ENCODE results near the gene NDUFV1. TPM values are rescaled to one million over a fixed set of nuclear protein-coding genes. Genes with fewer than 3 reads are reported as not detected.
"Not testable (repeated sequence)": the region's sequence is repeated elsewhere in the genome, so short reads cannot be mapped to it uniquely, and the experiment has no call there.

NDUFV1 gene
- total RNA-seq, 2 experiments from 2014 or later = 279 to 287 TPM

GRCh38 chr11:67648140-67648795 is 41.5 kb downstream of the NDUFV1 start:
- peaks cover 4% of the 10 kb centered on the region for H3K27me3 Mint-ChIP-seq
- H3K4me1 Mint-ChIP-seq (ENCODE audit: low read depth) = peaks cover 27% of the 10 kb centered on the region
- peak; percentile 68 for DNase-seq
- ChIA-PET CTCF (interaction anchor here (1.1 to 7.7 kb wide), 4 partner anchors 9 to 19 kb away, joined by 3 to 56 read pairs (median 20); partner anchors contain the start of gene NUDT8), POLR2A (interaction anchor here (0.9 kb wide), 1 partner anchor 18 kb away, joined by 4 read pairs; the partner anchor contains the start of gene NUDT8)
- intact Hi-C loops (cut with micrococcal nuclease) = no loop called here
- H3K4me3 Mint-ChIP-seq = no peak overlapping the region
- H3K36me3 Mint-ChIP-seq = no peaks in the 10 kb centered on the region
- H3K9me3 Mint-ChIP-seq = peaks cover 2% of the 10 kb centered on the region
- no peak overlapping the region for H3K27ac Mint-ChIP-seq

DNA sequence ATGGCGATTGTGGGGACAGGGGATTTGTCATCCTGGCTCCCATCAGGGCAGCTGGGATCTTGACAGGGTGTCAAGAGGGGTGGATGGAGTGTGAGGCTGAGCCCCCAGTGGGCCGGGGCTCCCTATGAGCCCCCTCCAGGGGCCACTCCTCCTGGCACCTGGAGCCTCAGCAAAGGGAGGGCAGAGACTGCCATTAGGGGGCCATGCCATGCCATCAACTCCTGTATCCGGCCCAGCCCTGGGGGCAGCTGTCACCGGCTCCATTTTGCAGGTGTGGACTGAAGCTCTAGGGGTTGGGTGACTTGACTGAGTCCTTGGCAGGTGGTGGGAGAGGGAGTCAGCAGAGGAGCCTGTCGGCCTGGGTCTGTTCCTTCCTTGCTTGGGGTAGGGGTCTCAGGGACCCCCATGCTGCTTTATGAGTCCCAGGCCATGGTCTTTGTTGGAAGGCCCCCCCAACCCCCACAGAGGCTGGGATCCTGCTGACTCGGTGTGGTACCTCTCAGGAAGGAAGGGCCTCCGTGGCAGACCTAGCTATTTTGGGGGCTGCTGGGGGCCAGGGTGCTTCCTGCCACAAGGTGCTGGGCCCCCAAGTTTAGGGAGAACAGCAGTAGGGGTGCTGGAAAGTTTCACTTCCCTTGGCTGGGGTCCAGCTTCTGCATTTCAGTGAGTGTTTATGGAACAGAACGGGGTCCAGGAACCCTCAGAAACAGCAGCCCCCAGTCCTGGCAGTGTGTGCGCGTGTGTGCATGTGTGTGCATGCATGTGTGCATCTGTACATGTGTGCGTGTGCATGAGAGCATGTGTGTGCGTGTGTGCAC is 42.3 kb downstream of the NDUFV1 start:
- intact Hi-C loops (cut with micrococcal nuclease) = no loop called here
- Mint-ChIP-seq H3K27ac (no peak overlapping the region), H3K4me1 (ENCODE audit: low read depth) (peaks cover 27% of the 10 kb centered on the region), H3K27me3 (peaks cover 4% of the 10 kb centered on the region), H3K36me3 (no peaks in the 10 kb centered on the region), H3K4me3 (no peak overlapping the region), H3K9me3 (peaks cover 1% of the 10 kb centered on the region)
- DNase-seq = no peak
- POLR2A ChIA-PET = interaction anchor here (0.9 kb wide), 1 partner anchor 19 kb away, joined by 4 read pairs; the partner anchor contains the start of gene NUDT8
- CTCF ChIA-PET = interaction anchor here (1.1 to 7.7 kb wide), 4 partner anchors 10 to 19 kb away, joined by 3 to 56 read pairs (median 20); partner anchors contain the start of gene NUDT8

- H3K27me3 Mint-ChIP-seq = peaks cover 4% of the 10 kb centered on the region
- peak overlapping the region; percentile 85 for H3K27ac Mint-ChIP-seq
- H3K9me3 Mint-ChIP-seq = no peaks in the 10 kb centered on the region
- ChIA-PET CTCF (interaction anchor here (0.8 to 7.7 kb wide), 4 partner anchors 9 to 20 kb away, joined by 3 to 56 read pairs (median 18); partner anchors contain the start of gene NUDT8), POLR2A (interaction anchor here (1.3 kb wide), 1 partner anchor 20 kb away, joined by 3 read pairs; the partner anchor contains the start of gene NUDT8)
- peak overlapping the region; percentile 87 for H3K4me3 Mint-ChIP-seq
- no peak for DNase-seq
- no peaks in the 10 kb centered on the region for H3K36me3 Mint-ChIP-seq
- peaks cover 27% of the 10 kb centered on the region for H3K4me1 Mint-ChIP-seq (ENCODE audit: low read depth)
- intact Hi-C loops (cut with micrococcal nuclease) = no loop called here
Observed at GRCh38 chr11:67649634-67650510, 43.1 kb downstream of the NDUFV1 start.

DNA sequence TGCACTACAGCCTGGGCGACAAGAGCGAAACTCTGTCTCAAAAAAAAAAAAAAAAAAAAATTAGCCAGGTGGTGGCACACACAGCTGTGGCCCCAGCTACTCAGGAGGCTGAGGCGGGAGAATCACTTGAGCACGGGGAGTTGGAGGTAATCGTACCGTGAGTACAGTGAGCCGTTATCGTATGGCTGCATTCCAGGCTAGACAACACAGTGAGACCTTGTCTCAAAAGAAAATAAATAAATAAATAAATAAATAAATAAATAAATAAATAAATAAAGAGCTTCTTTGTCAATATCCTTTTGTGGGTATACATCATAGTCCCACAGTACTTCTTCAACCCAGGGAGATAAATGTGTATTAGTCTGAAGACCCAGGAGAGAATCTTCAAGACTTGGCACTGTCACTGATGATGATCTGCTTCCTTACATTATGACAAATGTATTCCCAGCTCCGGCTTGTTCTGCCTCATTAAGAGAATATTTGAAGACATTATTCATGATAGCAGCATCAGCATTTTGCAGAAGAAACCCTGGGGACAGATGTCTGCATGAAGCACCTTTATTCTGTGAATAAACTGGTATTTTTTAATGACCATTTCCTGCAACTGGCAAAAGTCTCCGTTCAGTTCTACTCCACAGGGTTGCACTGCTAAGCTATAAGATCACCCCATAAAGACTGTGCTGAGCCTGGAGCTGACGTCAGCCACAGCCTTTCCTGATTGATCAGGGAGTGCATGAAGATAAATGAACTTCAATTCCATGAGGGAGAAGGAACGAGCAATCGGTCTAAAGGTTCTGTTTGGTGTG is 45.4 kb downstream of the NDUFV1 start:
- H3K4me1 Mint-ChIP-seq (ENCODE audit: low read depth) = peaks cover 20% of the 10 kb centered on the region
- H3K27ac Mint-ChIP-seq = no peak overlapping the region
- no peak overlapping the region for H3K4me3 Mint-ChIP-seq
- H3K27me3 Mint-ChIP-seq = no peaks in the 10 kb centered on the region
- no peak for DNase-seq
- intact Hi-C loops (cut with micrococcal nuclease) = no loop called here
- CTCF ChIA-PET = interaction anchor here (0.8 to 6.3 kb wide), 3 partner anchors 23 to 140 kb away, joined by 3 to 56 read pairs (median 4); partner anchors contain the start of gene NUDT8
- peaks cover 5% of the 10 kb centered on the region for H3K9me3 Mint-ChIP-seq
- H3K36me3 Mint-ChIP-seq = peaks cover 2% of the 10 kb centered on the region
- POLR2A ChIA-PET = no interaction called here

GRCh38 chr11:67652965-67653845 is 46.5 kb downstream of the NDUFV1 start:
- ChIA-PET CTCF (no interaction called here), POLR2A (no interaction called here)
- Mint-ChIP-seq H3K27ac (no peak overlapping the region), H3K4me3 (no peak overlapping the region), H3K4me1 (ENCODE audit: low read depth) (peaks cover 27% of the 10 kb centered on the region), H3K36me3 (peaks cover 2% of the 10 kb centered on the region), H3K9me3 (peaks cover 5% of the 10 kb centered on the region), H3K27me3 (no peaks in the 10 kb centered on the region)
- intact Hi-C loops (cut with micrococcal nuclease) = no loop called here
- DNase-seq = no peak

DNA sequence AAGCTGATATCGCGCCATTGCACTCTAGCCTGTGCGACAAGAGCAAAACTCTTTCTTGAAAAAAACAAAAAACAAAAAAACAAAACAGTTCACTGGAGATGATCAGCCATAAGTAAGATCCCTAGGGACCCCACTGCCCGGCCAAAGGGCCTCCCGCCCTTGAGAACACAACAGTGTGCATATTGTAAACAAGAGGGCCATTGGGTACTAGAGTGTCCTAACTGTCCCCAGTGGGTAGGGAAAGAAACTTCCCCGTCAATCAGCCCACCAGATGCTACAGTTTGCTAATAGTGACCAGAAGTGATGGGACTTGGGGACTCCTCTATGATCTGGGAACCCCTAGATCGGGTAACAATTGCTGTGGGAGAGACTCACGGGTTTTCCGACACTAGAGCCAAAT is 47.5 kb downstream of the NDUFV1 start:
- POLR2A ChIA-PET = no interaction called here

DNA sequence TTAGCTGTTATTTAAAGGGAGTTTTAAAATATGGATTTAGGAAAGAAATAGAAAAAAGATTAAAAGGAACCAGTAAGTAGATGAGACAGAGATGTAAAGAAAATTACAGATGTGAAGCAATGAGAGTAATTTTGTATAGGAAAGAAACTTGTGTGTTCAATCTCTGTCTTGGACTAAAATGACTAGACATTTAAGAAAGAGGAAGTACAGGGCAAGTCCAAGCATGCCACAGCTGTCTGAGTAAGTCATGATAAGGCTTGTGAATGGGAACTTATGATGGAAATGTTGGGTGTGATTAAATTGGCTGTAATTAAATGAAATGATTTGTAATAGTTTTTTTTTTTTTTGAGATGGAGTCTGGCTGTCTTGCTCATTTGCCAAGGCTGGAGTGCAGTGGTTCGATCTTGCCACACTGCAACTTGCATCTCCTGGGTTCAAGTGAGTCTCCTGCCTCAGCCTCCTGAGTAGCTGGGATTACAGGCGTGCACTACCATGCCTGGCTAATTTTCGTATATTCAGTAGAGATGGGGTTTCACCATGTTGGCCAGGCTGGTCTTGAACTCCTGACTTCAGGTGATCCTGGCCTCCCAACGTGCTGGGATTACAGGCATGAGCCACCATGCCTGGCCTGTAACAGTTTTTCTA is 49.7 kb downstream of the NDUFV1 start:
- peaks cover 5% of the 10 kb centered on the region for H3K9me3 Mint-ChIP-seq
- H3K27ac Mint-ChIP-seq = no peak overlapping the region
- peaks cover 2% of the 10 kb centered on the region for H3K36me3 Mint-ChIP-seq
- intact Hi-C loops (cut with micrococcal nuclease) = loop anchor here (5.0 kb wide), 1 partner anchor 74 kb away; the partner anchor contains the start of gene GSTP1
- no peaks in the 10 kb centered on the region for H3K27me3 Mint-ChIP-seq
- H3K4me3 Mint-ChIP-seq = no peak overlapping the region
- CTCF ChIA-PET = interaction anchor here (0.6 to 5.8 kb wide), 3 partner anchors 10 to 833 kb away, joined by 3 to 90 read pairs (median 6); partner anchors contain the start of gene NUDT8
- POLR2A ChIA-PET = interaction anchor here (1.5 kb wide), 1 partner anchor 26 kb away, joined by 8 read pairs; the partner anchor contains the start of gene NUDT8
- H3K4me1 Mint-ChIP-seq (ENCODE audit: low read depth) = peaks cover 14% of the 10 kb centered on the region
- no peak for DNase-seq

More for the DNA sequence above, 47.5 kb downstream of the NDUFV1 start:
- intact Hi-C loops (cut with micrococcal nuclease) = no loop called here
- Mint-ChIP-seq H3K36me3 (peaks cover 2% of the 10 kb centered on the region), H3K9me3 (peaks cover 5% of the 10 kb centered on the region), H3K27me3 (no peaks in the 10 kb centered on the region), H3K27ac (no peak overlapping the region), H3K4me1 (ENCODE audit: low read depth) (peaks cover 27% of the 10 kb centered on the region), H3K4me3 (no peak overlapping the region)
- no peak for DNase-seq
- CTCF ChIA-PET = interaction anchor here (1.0 kb wide), 1 partner anchor 302 kb away, joined by 3 read pairs; no protein-coding TSS in a partner anchor

- no peaks in the 10 kb centered on the region for H3K27me3 Mint-ChIP-seq
- no peak overlapping the region for H3K4me3 Mint-ChIP-seq
- H3K9me3 Mint-ChIP-seq = peaks cover 5% of the 10 kb centered on the region
- CTCF ChIA-PET = interaction anchor here (0.9 to 5.8 kb wide), 5 partner anchors 11 to 270 kb away, joined by 3 to 90 read pairs (median 6); partner anchors contain the start of gene NUDT8
- intact Hi-C loops (cut with micrococcal nuclease) = loop anchor here (5.0 kb wide), 1 partner anchor 75 kb away; the partner anchor contains the start of gene GSTP1
- no peak for DNase-seq
- H3K27ac Mint-ChIP-seq = peak overlapping the region; percentile 8
- H3K36me3 Mint-ChIP-seq = peaks cover 2% of the 10 kb centered on the region
- POLR2A ChIA-PET = interaction anchor here (1.5 kb wide), 1 partner anchor 27 kb away, joined by 8 read pairs; the partner anchor contains the start of gene NUDT8
- H3K4me1 Mint-ChIP-seq (ENCODE audit: low read depth) = peaks cover 14% of the 10 kb centered on the region
Observed at GRCh38 chr11:67657300-67657699, 50.6 kb downstream of the NDUFV1 start.

DNA sequence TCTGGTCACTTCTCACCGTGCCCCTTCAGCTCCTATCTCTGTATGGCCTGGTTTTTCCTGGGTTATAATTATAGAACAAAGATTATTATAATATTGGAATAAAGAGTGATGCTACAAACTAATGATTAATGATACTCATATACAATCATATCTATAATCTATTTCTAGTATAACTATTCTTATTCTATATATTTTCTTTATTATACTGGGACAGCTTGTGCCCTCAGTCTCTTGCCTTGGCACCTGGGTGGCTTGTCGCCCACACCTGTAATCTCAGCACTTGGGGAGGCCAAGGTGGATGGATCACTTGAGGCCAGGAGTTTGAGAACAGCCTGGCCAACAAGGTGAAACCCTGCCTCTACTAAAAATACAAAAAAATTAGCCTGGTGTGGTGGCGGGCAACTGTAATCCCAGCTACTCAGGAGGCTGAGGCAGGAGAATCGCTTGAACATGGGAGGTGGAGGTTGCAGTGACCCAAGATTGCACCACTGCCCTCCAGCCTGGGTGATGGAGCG is 53.0 kb downstream of the NDUFV1 start:
- peaks cover 14% of the 10 kb centered on the region for H3K4me1 Mint-ChIP-seq (ENCODE audit: low read depth)
- H3K9me3 Mint-ChIP-seq, H3K27me3 Mint-ChIP-seq, DNase-seq, H3K36me3 Mint-ChIP-seq, H3K4me3 Mint-ChIP-seq, H3K27ac Mint-ChIP-seq, POLR2A ChIA-PET: not testable (repeated sequence)
- intact Hi-C loops (cut with micrococcal nuclease) = loop anchor here (1.0 to 5.0 kb wide), 3 partner anchors 19 to 77 kb away; partner anchors contain the start of genes GSTP1 and NUDT8
- CTCF ChIA-PET = interaction anchor here (0.5 to 5.8 kb wide), 12 partner anchors 12 to 577 kb away, joined by 3 to 90 read pairs (median 4); partner anchors contain the start of genes ACY3, NUDT8 and TBX10

Measured in activated CD4-positive, alpha-beta memory T cell treated with anti-CD3 and anti-CD28 coated beads for 36 hours (primary cell).